HG02571 (cell line): ENCODE data around the gene GPATCH2.
"Not testable (repeated sequence)": the region's sequence is repeated elsewhere in the genome, so short reads cannot be mapped to it uniquely, and the experiment has no call there.

Experiments
- ATAC-seq: cut with Tn5 transposase; IDR thresholded peaks from one replicate; pipeline ENCODE4 v1.9.1; 2021; ENCODE audit warnings: mild to moderate bottlenecking, moderate library complexity; ENCODE audit not compliant: unreplicated experiment

Gene GPATCH2

GRCh38 chr1:217584286-217584811 is 46.5 kb downstream of the GPATCH2 start:
- ATAC-seq = not testable (repeated sequence)

DNA sequence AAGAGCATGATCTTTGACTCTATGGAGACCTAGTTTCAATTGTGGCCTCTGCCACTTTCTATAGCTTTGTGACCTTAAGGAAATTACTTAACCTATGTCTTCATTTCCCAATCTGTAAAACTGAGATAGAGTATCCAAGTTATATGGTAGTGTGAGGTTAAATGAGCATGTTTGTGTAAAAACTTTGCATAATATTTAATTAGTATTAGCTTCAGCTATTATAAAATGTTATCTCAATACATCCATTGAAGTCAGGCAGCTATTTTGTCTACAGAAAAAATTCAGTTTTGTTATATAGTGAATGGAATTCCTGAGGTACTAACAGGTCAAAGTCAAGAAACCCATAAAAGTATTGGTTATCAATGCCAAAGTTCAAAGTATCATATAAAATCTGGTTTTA is 53.6 kb downstream of the GPATCH2 start:
- ATAC-seq = no peak

DNA sequence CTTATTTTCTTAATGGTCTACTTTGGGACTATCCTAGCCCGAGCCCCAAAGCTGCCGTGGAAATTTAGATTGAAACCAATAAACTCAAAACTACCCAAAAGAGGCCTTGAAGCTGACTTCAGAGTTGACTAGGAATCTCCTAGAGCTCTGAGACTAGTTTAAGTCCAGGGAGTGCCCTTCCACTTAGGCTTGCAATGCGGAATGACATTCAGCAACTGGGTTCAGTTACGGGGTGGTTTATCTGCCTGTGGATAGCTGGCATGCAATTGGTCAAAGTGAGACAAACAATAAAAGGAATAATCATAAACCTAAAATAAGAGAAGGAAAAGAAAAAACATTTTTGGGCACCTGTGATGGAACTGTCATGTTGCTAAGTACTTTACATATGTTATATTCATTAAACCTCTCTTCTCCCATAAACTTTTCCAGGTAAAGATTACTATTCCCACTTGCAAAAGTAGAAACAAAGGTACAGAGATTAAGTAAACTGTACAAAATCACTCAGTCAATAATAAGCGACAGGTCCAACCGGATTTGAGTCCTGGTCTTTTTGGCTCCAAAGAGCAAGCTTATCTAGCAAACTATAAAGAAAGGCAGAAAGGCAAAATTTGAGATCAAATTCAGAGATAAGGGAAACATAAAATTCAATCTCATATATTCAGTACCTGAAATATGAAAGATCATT is 56.5 kb downstream of the GPATCH2 start:
- ATAC-seq = no peak

DNA sequence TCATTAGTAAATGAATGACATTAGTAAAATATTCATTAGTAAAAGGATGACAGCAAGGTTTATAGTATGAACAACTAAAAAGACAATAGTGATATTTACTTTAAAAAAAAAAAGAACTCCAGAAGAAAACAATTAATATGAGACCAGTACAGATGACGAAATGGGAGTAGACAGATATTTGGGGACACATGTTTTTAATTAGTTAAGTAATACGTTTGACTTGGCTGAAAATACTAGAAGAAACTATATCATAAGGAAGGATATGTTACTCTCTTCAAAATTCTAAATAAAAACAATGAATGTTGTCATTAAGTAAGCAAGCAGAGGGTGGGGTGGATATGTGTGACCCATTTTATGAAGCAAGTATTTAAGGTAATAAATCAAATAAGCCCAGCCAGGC is 61.9 kb downstream of the GPATCH2 start:
- no peak for ATAC-seq

GRCh38 chr1:217568200-217568599 is 62.7 kb downstream of the GPATCH2 start:
- ATAC-seq = no peak

GRCh38 chr1:217564833-217565232 is 66.1 kb downstream of the GPATCH2 start:
- no peak for ATAC-seq

GRCh38 chr1:217564207-217564606 is 66.7 kb downstream of the GPATCH2 start:
- no peak for ATAC-seq

DNA sequence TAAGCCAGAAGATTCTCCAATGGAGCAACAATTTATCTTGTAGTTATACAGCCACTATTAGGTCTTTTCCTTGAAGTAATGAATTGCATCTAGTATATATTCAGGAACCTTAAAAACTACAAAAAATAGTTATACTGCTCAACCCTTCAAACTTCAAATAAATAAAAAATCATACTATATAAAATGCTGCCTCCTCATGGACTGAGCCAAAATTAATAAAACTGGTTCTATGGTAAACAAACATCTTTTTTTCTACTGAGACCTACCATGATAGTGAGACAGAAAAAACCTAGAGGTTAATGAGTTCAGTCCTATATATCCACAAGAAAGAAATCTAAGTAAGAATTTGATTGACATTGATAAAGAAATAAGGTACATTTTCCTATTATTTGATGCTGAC is 67.7 kb downstream of the GPATCH2 start:
- no peak for ATAC-seq

DNA sequence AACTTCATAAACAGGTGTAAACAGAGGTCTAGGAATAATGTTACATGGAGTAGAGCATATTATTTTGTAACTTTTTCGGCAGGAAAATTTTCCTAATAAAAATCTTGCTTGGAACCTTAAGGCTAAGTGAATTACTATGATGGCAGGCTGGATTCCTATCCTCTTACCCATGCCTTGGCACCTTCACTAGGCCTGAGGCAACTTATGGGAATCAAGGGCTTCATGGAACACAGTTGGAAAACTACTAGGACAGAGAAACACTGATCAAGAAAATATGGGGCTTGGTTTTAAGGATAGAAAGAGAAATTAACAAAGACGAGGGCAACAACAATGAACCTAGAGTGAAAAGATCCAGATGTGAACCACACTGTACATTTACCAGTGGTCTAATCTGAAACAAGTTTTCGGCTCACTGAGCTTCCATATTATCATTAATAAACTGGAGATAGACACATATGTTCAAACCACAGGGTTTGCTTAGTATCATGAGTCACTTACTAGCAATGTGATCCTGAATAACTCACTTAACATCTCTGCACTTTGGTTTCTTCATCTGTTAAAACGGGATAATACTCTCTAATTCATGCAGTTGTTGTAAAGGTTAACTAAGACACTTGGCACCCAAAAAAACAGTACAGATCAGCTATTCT is 68.5 kb downstream of the GPATCH2 start:
- ATAC-seq = no peak

DNA sequence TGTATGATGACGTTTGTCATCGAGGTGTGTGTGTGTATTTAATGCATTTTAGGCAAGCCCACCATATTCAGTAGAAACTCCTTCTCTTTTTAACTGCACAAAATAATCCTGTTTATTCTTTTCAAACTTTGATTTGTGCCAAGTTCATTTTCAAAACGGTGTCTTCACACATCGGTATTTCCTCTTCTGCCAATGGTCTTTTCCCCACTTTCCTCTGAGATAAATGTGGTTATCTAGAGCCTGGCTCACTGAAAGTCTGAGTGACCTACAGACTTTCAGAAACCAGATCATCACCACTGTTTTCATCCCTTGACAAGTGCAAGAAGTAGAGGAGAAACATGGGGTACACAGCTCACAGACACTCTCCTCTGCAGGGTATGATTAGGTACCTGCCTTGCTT is 69.4 kb downstream of the GPATCH2 start:
- ATAC-seq = no peak

GRCh38 chr1:217554849-217555248 is 76.0 kb downstream of the GPATCH2 start:
- no peak for ATAC-seq

- no peak for ATAC-seq
Measured at GRCh38 chr1:217553949-217554509, 76.9 kb downstream of the GPATCH2 start.

GRCh38 chr1:217552339-217552951 is 78.4 kb downstream of the GPATCH2 start:
- ATAC-seq = no peak

DNA sequence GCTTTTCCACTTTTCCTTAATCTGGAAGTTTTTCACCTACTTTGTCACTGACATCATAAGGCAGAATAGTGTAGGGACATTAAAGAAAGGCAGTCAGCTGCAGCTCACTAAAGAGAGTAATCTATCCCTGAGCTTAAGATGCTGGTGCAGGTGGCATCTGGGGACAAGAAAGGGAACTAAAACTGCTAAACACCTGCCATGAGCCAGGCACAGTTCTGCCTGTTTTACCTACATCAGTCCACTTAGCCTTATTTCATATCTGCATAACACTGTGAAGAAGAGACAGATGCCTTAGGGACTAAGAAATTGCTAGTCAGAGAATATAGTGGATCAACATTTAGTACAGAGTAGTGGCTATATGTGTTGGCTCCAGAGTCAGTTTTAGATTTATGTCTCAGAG is 88.1 kb downstream of the GPATCH2 start:
- ATAC-seq = peak; percentile 96

DNA sequence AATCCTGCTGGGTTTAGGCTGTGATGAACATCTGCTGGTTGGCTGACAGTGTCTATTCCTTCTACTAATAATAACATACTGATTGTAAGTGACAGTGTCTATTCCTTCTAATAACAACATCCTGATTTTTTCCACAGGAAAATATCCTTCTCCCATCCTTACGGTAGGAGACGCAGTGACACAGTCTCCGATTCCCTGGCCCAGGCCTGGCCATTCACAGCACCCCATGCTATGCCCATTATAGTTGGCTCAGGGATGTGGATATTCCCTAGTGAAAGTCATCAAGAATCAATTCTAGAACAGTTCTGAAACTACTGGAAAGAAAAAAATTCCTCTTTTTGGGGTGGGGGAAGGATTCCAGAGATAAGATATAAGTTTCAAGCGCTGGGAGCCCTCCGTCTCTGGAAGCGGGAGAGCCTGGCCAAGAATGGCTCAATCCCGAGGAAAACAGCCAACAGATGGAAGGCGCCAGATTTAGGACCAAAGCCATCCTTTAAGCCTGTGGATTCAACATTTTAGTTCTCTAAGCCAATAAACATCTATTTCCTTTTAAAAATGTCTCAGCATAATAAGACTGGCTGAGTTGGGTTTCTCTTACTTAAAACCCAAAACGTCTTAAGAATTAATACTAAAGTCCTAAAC is 88.6 kb downstream of the GPATCH2 start:
- ATAC-seq = no peak

DNA sequence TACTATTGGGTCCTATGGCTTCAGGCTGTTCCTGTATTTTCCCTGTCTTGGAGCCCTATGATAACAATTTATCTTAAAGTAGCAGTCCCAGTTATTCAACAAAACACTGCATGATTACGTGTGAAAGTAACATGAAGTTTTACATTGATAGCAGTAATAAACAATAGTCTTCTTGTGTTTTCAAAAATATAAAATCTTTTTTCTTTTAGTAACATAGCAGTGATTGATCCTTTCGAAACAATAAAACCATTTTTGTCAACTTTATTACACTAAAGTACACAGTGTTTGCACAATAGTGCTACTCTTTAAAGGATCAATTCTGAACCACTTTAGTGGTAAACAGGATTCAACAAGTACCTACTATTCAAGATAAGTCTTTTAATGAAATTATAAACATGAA is 90.6 kb downstream of the GPATCH2 start:
- no peak for ATAC-seq

GRCh38 chr1:217539510-217539909 is 91.4 kb downstream of the GPATCH2 start:
- ATAC-seq = no peak

DNA sequence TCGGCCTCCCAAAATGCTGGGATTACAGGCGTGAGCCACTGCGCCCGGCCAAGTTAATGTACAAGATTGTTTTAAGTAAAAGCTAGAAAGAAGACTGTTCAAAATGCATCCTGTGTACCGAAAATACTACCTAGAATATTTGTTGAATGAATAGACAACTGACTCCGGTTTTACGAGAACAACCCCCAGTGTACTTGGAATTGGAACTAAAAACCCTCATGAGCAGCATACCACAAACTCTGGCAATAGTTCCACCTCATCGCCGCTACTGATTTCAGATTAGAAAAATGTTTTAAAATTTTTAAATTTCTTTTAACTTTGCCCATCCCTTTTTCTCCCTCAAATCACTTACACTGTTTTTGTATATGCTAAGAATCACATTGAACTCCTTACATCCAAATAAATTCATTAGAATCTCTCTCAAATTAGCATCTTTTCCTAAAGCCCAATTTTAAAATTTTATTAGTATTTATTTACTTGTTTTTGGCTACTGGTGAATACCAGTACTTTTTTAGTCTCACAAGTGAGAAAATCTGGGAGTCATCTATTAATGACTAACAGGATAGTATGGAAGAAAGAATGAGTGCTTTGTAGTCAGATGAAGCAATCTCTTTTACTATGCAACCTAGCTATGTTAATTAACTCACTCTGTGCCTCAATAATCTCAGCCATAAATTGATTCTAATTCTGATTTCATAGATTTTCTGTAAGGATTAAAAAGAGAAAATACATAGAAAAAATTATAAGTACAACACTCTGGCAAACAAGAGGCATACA is 95.1 kb downstream of the GPATCH2 start:
- no peak for ATAC-seq

DNA sequence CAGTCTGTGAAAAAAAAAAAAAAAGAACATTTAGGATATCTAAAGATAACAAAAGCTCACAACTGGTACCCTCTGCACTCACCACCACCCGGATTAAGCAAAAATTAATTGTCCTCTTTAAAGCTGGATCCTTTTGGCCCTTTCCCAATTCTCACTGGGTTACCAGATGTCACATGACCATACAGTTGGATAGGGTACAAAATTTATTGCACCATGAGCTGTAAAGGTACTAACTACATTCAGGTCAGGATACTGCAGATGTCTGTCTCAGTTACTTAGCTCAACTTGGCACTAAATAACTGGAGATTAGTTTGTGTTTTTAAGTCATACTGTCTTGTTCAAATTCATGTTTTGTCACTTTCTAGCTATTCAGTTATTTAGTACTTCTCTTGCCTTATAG is 96.3 kb downstream of the GPATCH2 start:
- ATAC-seq = no peak

GRCh38 chr1:217528271-217528670 is 102.6 kb downstream of the GPATCH2 start:
- no peak for ATAC-seq

DNA sequence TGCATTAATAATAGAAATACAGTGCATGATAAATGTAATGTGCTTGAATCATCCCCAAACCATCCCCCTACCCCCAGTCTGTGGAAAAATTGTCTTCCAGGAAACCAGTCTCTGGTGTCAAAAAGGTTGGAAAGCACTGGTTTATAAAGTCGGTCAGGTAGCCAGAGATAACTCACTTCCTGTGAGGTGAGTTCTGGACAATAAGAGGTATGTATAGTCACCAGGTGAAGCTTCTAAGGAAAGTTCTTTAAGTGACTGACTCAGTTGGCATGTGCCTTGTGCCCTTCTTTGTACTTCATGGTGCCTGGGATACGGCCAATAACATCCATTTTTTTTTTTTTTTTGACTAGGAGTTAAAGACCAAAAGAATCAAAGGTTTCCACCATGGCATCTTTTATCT is 103.7 kb downstream of the GPATCH2 start:
- ATAC-seq = no peak
